Vagina (tissue), 2 donors: Measurements from ENCODE around the gene DPYD. TPM values are rescaled to one million over a fixed set of nuclear protein-coding genes. Genes with fewer than 3 reads are reported as not detected.

Experiments used
- DNase-seq, 2 donors: peaks; one replicate each; pipeline ENCODE4 v3.0.0-alpha.2; 2017; ENCODE audit errors: extremely low spot score in 2 of 2
- H3K27ac ChIP-seq: fragments of 200-600 bp; sonication (generic); one replicate; pipeline ENCODE4 v1.5.1; 2019
- H3K27me3 ChIP-seq: fragments of 200-600 bp; sonication (generic); one replicate; pipeline ENCODE4 v1.5.1; 2019
- H3K36me3 ChIP-seq, 2 donors: fragments of 200-600 bp; sonication (generic); one replicate each; pipeline ENCODE4 v1.5.1; 2017 to 2019
- H3K4me1 ChIP-seq: fragments of 200-600 bp; sonication (generic); one replicate; pipeline ENCODE4 v1.5.1; 2019
- H3K4me3 ChIP-seq, 2 donors: fragments of 200-600 bp; sonication (generic); 1 replicate in 1 of 2; 2 replicates in 1 of 2; pipeline ENCODE4 v1.5.1; 2016 to 2019
- H3K9me3 ChIP-seq: fragments of 200-600 bp; sonication (generic); one replicate; pipeline ENCODE4 v1.5.1; 2019
- CTCF ChIP-seq, 3 experiments: fragments of 450-650 bp in 2 of 3; fragments of 200-600 bp in 1 of 3; sonication (generic) in 1 of 3; IDR thresholded peaks; one replicate each; pipeline ENCODE4 v1.5.1; 2017 to 2019; ENCODE audit warnings: antibody characterized with exemption in 3 of 3, mild to moderate bottlenecking in 2 of 3, moderate library complexity in 2 of 3
- POLR2A ChIP-seq, 2 donors: fragments of 450-650 bp; IDR thresholded peaks; one replicate each; pipeline ENCODE4 v1.6.1; 2017; ENCODE audit warnings: antibody characterized with exemption in 2 of 2, mild to moderate bottlenecking in 2 of 2, moderate library complexity in 2 of 2
- POLR2AphosphoS5 ChIP-seq, 2 donors: sonication (generic); formaldehyde crosslinking; IDR thresholded peaks; one replicate each; pipeline ENCODE4 v1.9.0; 2017; ENCODE audit warnings: antibody characterized with exemption in 2 of 2, mild to moderate bottlenecking in 2 of 2, low read depth in 1 of 2; ENCODE audit not compliant: insufficient read depth in 1 of 2
- intact Hi-C: fragments of 100-400 bp; cut with DNase I; formaldehyde crosslinking; loops from one replicate; pipeline ENCODE4 v1.15.1; 2023
- total RNA-seq: library from RNA; depleted of rRNA; stranded (reverse); fragments of >200 nt; gene quantifications from one replicate; pipeline ENCODE4 v1.2.3, GENCODE V29; 2016

DPYD gene
- total RNA-seq, 1 donor from 2014 or later, result 45.7 TPM

- TF ChIP-seq POLR2AphosphoS5 (IDR thresholded peaks at IDR 0.05; ENCODE audit: insufficient read depth in 1 of 2, low read depth in 1 of 2) (no peak), CTCF (IDR thresholded peaks at IDR 0.05) (no peak), POLR2A (IDR thresholded peaks at IDR 0.05) (no peak)
- Histone ChIP-seq H3K4me1 (no peaks in the 10 kb centered on the region), H3K27ac (no peak overlapping the region), H3K27me3 (no peaks in the 10 kb centered on the region), H3K36me3 (no peaks in the 10 kb centered on the region), H3K4me3 (no peak overlapping the region), H3K9me3 (no peaks in the 10 kb centered on the region)
- DNase-seq, result no peak
- intact Hi-C loops, result no loop called here
Observed at GRCh38 chr1:97170300-97170699, 750.5 kb downstream of the DPYD start.

- intact Hi-C loops, result no loop called here
- H3K4me1 ChIP-seq, result no peaks in the 10 kb centered on the region
- no peak overlapping the region for H3K4me3 ChIP-seq
- H3K36me3 ChIP-seq, result no peaks in the 10 kb centered on the region
- H3K9me3 ChIP-seq, result no peaks in the 10 kb centered on the region
- no peaks in the 10 kb centered on the region for H3K27me3 ChIP-seq
- TF ChIP-seq POLR2A (IDR thresholded peaks at IDR 0.05), result no peak
- DNase-seq, result no peak
- no peak overlapping the region for H3K27ac ChIP-seq
Observed at GRCh38 chr1:97168056-97168455, 752.8 kb downstream of the DPYD start.

GRCh38 chr1:97167246-97167645 lies 753.6 kb downstream of the DPYD start:
- Histone ChIP-seq H3K4me1 (no peaks in the 10 kb centered on the region), H3K27ac (no peak overlapping the region), H3K4me3 (no peak overlapping the region), H3K36me3 (no peaks in the 10 kb centered on the region), H3K9me3 (no peaks in the 10 kb centered on the region), H3K27me3 (no peaks in the 10 kb centered on the region)
- intact Hi-C loops, result no loop called here
- TF ChIP-seq POLR2A (IDR thresholded peaks at IDR 0.05) (no peak), POLR2AphosphoS5 (IDR thresholded peaks at IDR 0.05; ENCODE audit: insufficient read depth in 1 of 2, low read depth in 1 of 2) (no peak), CTCF (IDR thresholded peaks at IDR 0.05) (no peak)
- DNase-seq, result no peak

- intact Hi-C loops, result no loop called here
- no peak for DNase-seq
- Histone ChIP-seq H3K9me3 (no peaks in the 10 kb centered on the region), H3K36me3 (no peaks in the 10 kb centered on the region), H3K27me3 (no peaks in the 10 kb centered on the region), H3K27ac (no peak overlapping the region), H3K4me1 (no peaks in the 10 kb centered on the region), H3K4me3 (no peak overlapping the region)
- no peak for TF ChIP-seq POLR2A (IDR thresholded peaks at IDR 0.05)
- no peak for TF ChIP-seq CTCF (IDR thresholded peaks at IDR 0.05)
- TF ChIP-seq POLR2AphosphoS5 (IDR thresholded peaks at IDR 0.05; ENCODE audit: insufficient read depth in 1 of 2, low read depth in 1 of 2), result no peak
Observed at GRCh38 chr1:97166626-97167025, 754.2 kb downstream of the DPYD start.

GRCh38 chr1:97164276-97164639 lies 756.6 kb downstream of the DPYD start:
- H3K27ac ChIP-seq, result no peak overlapping the region
- no peaks in the 10 kb centered on the region for H3K4me1 ChIP-seq
- H3K36me3 ChIP-seq, result no peaks in the 10 kb centered on the region
- intact Hi-C loops, result no loop called here
- no peaks in the 10 kb centered on the region for H3K9me3 ChIP-seq
- no peaks in the 10 kb centered on the region for H3K27me3 ChIP-seq
- no peak for TF ChIP-seq POLR2A (IDR thresholded peaks at IDR 0.05)
- no peak overlapping the region for H3K4me3 ChIP-seq
- DNase-seq, result no peak

- Histone ChIP-seq H3K4me3 (no peak overlapping the region), H3K27ac (no peak overlapping the region), H3K4me1 (no peaks in the 10 kb centered on the region), H3K9me3 (no peaks in the 10 kb centered on the region), H3K27me3 (no peaks in the 10 kb centered on the region), H3K36me3 (no peaks in the 10 kb centered on the region)
- intact Hi-C loops, result no loop called here
- DNase-seq, result no peak
- TF ChIP-seq POLR2A (IDR thresholded peaks at IDR 0.05) (no peak), POLR2AphosphoS5 (IDR thresholded peaks at IDR 0.05; ENCODE audit: insufficient read depth in 1 of 2, low read depth in 1 of 2) (no peak), CTCF (IDR thresholded peaks at IDR 0.05) (no peak)
Observed at GRCh38 chr1:97163591-97164275, 757.1 kb downstream of the DPYD start.
